ENCODE measurements around the gene ZNF865. TPM values are rescaled to one million over a fixed set of nuclear protein-coding genes. Genes with fewer than 3 reads are reported as not detected.

Gene ZNF865
- total RNA-seq, 1 donor from 2014 or later: 15.8 TPM

- intact Hi-C loops (cut with micrococcal nuclease): loop anchor here (1.0 to 5.0 kb wide), 5 partner anchors 8 to 1441 kb away; partner anchors contain the start of genes FIZ1, RPL28 and RPS9
Measured at GRCh38 chr19:55643003-55643886, 37.8 kb downstream of the ZNF865 start, which contains the start of gene ZNF581. TSS of gene ZNF581 (plus strand) at chr19:55643649. CDS start at chr19:55644572, 923 bp downstream.

DNA sequence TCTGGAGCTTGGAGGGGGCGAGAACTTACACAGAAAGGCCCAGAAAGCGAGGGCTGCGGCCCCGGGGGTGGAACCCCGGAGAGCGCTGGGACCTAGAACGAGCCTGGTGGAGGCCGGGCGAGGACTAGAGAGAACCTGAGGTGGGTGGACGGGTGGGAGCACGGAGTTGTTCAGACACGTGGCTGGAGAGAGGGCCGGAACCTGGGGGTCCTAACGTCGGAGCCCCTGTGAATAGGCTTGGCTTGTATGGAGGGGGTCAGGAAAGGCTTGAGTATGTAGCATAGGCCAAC, 38.4 kb downstream of the ZNF865 start:
- intact Hi-C loops (cut with micrococcal nuclease): loop anchor here (1.0 to 5.0 kb wide), 5 partner anchors 9 to 1442 kb away; partner anchors contain the start of genes FIZ1, RPL28 and RPS9

- intact Hi-C loops (cut with micrococcal nuclease): loop anchor here (5.0 kb wide), 2 partner anchors 257 to 1442 kb away; partner anchors contain the start of genes RPL28 and RPS9
Measured at GRCh38 chr19:55644191-55644833, 38.9 kb downstream of the ZNF865 start.

DNA sequence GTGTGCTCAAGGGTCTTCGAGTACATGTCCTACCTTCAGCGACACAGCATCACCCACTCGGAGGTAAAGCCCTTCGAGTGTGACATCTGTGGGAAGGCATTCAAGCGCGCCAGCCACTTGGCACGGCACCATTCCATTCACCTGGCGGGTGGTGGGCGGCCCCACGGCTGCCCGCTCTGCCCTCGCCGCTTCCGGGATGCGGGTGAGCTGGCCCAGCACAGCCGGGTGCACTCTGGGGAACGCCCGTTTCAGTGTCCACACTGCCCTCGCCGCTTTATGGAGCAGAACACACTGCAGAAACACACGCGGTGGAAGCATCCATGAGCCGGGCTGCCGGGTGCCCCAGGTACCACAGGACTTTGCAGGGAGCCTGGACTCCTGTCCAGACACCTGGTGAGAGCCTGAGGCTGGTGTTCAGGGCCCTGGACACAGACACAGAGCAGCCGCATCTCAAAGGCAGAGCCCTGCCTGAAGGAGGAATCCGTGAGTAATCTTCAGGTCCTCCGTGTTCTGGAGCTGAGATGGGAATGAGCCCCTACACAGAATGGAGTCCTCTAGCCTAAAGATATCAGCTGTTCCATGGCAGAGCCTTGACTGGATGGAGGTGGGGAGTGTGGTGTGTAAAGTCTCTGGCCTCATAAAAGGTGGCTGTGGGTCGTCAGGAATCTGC, 39.5 kb downstream of the ZNF865 start:
- intact Hi-C loops (cut with micrococcal nuclease): loop anchor here (5.0 kb wide), 2 partner anchors 258 to 1443 kb away; partner anchors contain the start of genes RPL28 and RPS9

- intact Hi-C loops (cut with micrococcal nuclease): no loop called here
Measured at GRCh38 chr19:55645512-55645881, 40.0 kb downstream of the ZNF865 start.

DNA sequence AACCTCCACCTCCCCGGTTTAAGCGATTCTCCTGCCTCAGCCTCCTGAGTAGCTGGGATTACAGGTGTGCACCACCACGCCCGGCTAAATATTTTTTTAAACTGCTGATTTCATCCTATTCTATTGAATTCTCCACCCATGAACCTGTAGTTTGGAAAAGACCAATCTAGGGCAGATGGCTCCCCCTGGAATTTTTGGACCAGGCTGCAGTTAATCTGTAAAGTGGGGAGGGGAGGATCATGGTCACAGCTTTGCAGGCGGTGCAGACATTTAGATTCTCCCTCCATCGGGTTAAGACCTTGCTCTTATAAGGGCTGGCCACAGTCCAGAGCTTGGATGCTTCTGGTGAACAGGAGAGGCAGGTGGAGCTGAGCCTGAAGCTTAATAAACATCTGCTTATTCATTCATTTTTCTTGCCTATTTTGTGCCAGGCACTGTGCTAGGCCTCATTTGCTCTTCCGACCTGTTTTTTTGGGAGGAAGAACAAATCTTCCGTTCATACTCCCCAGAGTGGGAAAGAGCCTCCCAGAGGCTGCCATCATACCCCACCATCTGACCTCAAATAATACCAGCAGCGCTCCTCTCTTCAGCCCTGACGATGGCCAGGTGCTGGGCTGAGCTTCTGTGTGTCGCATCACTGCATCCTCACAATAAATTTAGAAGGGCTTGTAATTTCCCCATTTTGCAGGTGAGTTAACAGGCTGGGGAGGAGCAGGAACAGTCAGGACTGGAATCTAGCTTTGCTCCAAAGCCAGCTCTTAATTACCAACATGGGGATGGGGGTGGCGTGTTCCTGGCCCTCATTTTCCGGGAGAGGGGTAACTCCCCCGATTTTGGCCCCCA, 41.7 kb downstream of the ZNF865 start:
- intact Hi-C loops (cut with micrococcal nuclease): no loop called here

DNA sequence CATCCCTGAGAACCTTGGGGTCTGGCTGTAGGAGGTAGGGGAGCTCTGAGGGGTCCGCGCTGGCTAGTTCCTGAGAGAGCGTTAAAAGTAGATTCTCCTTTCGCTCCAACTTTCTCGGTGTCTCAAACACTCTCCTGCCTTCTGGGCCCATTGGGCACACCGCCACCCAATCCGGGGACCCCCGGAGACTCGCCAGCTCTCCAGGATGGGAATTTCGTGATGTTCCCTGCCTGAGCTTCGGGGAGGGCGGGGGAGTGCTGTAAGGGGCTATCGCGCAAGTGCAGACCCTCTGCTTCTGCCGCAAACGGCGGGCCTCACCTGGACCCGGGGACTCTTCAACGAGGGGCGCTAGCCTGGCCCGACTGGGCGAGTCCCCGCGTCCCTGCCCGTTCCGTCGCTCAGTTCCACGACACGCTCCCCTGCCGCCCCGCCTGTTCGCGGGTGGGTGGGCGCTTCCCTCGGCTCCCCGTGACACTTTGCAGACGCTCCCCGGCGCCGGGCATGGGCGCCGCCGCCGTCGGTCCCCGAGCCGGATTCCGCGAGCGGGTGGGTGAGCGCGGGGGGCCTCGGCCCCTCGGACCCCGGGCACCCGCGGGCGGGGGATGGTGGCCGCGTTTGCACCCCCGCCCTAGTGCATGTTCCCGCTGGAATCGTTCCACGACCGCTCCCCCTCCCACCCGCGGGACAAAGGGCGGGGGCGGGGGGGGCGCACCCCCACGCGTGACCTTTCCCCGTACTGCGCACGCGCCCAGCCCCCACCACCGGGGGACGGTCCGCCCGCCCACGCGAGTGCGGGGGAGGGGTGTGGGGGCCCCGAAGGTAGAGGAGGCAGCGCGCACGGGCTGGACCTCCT, 42.5 kb downstream of the ZNF865 start, which contains the start of gene CCDC106:
TSS of gene CCDC106 (plus strand) at position 481 of the 853 bp plus-strand sequence. CDS start 835 bp downstream, outside the sequence.
- intact Hi-C loops (cut with micrococcal nuclease): no loop called here

DNA sequence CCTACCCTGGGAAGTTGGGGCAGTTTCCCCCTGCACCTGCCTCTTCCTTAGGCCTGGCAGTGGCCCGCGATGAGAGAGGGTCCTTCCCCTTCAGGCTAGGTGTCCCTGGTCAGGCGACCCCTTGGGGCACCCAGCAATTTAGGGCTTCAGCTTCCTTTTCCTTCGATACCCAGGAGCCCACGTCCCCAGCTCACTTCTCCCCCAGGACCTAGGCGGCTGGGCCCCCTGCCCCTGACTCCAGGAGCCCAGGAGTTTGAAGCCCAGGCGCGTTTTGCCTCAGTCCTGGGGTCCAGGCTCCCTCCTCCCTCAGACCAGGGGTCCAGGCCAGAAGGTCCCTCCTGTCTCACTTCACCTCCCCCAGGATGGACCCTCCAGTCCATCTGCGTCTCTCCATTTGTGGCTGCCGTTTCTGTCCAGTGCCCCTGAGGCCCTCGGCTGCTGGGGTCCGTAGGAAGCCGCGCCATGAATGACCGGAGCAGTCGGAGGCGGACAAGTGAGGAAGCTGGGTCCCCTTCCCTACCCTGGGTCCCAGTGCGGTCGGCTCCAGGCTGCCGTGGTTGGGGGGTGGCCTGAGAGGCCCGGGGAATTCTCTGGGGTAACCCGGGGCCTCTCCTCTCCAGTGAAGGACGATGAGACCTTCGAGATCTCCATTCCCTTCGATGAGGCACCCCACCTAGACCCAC, 43.3 kb downstream of the ZNF865 start:
- intact Hi-C loops (cut with micrococcal nuclease): no loop called here

DNA sequence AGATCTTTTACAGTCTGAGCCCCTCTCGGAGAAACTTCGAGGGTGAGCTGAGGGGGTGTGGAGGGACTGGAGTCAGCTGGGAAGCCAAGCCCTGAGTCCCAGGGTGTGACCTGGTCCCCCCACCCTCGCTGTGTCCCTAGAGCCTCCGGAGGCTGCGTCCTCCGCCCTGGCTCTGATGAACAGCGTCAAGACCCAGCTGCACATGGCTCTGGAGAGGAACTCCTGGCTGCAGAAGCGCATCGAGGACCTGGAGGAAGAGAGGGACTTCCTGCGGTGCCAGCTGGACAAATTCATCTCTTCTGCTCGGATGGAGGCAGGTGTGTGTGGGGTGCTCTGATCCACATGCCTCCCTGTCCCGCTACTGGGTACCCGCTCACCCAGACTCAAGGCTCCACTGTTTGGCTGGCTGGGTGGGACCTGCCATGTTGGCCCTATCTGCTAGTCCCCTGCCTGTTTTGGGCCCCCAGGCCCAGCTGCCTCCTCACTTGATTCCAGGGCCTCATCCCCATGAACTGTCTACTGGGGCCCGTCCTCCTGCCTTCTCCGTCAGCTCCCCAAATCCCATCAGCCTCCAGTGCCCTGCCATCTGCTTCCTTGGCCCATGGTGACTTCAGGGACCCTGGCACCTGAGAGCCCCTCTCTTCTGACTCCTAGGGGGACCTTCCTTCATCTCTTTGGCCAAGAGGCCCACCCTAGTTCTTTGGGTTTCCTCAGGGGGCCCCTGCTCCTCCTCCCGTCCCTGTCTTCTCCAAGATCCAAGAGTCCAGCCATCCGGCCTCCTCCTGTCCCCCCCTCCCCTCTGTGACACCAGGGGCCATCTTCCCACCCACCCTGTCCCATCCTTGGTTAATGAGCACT, 44.0 kb downstream of the ZNF865 start:
- intact Hi-C loops (cut with micrococcal nuclease): loop anchor here (10.0 kb wide), 1 partner anchor 885 kb away; the partner anchor contains the start of gene ZFP28

GRCh38 chr19:55650126-55650557, 44.7 kb downstream of the ZNF865 start:
- intact Hi-C loops (cut with micrococcal nuclease): loop anchor here (10.0 kb wide), 1 partner anchor 885 kb away; the partner anchor contains the start of gene ZFP28

GRCh38 chr19:55650602-55651230, 45.3 kb downstream of the ZNF865 start:
- intact Hi-C loops (cut with micrococcal nuclease): loop anchor here (10.0 kb wide), 1 partner anchor 884 kb away; the partner anchor contains the start of gene ZFP28

DNA sequence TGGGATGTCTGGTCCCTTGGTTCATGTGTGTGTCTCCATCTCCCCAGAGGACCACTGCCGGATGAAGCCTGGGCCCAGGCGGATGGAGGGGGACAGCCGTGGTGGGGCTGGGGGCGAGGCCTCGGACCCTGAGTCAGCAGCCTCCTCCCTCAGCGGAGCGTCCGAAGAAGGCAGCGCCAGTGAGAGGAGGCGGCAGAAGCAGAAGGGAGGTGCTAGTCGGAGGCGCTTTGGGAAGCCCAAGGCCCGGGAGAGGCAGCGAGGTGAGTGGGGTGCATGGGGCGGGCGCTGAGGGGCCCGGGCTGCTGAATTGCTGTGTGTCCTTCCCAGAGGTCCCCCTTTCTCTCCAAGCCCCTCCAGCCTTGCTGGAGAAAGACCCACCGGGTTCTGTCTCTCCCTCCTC, 45.8 kb downstream of the ZNF865 start:
- intact Hi-C loops (cut with micrococcal nuclease): loop anchor here (10.0 kb wide), 1 partner anchor 884 kb away; the partner anchor contains the start of gene ZFP28

GRCh38 chr19:55652311-55653128, 47.1 kb downstream of the ZNF865 start:
- intact Hi-C loops (cut with micrococcal nuclease): loop anchor here (1.0 to 10.0 kb wide), 3 partner anchors 9 to 882 kb away; partner anchors contain the start of genes ZFP28 and ZNF581

DNA sequence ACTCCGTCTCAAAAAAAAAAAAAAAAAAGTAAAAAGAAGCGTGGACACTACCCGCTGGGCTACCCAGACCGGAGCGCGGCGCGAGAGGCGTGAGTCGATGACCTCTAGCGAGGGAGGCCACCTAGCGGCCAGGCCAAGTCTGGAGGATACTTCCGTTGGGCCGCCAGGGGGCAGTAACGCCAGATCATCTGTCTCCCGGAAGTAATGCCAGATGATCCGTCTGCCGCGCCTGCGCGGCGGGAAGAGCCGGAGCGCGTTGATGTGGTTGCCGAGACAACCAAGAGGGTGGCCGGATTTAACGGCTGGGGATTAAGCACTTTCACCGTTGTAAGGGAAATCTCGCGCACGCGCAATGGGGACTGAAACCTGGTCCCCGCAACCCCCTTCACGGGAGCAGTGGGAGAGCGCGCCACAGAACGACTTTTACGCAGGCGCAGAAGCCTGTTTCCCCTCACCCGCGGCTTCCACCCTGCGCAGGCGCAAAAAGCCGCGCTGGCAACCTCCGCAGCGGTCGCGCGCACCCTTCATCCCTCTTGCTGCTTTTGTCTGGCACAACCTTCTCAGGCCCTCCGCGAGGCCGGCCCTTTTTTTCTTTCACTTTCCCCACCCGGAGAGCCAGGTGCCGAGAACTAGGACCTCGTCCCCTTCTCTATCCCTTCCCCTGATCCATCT, 48.3 kb downstream of the ZNF865 start:
- intact Hi-C loops (cut with micrococcal nuclease): loop anchor here (1.0 to 10.0 kb wide), 16 partner anchors 10 to 1781 kb away; partner anchors contain the start of genes EPN1, FIZ1, KMT5C and RPL28

- intact Hi-C loops (cut with micrococcal nuclease): loop anchor here (1.0 to 10.0 kb wide), 14 partner anchors 21 to 1780 kb away; partner anchors contain the start of genes EPN1, FIZ1, KMT5C and RPL28
Measured at GRCh38 chr19:55654323-55654867, 48.9 kb downstream of the ZNF865 start.
